ENCODE data around the gene FAM117B. TPM values are rescaled to one million over a fixed set of nuclear protein-coding genes. Genes with fewer than 3 reads are reported as not detected.

The FAM117B gene
- total RNA-seq, 1 experiment from 2014 or later, result 9.1 TPM

GRCh38 chr2:202700075-202700901 is 65.5 kb downstream of the FAM117B start:
- TF ChIP-seq ELF1 (IDR thresholded peaks at IDR 0.05; ENCODE audit: borderline replicate concordance, low read depth), result no peak
- H4K20me1 ChIP-seq (ENCODE audit: insufficient read depth), result no peaks in the 10 kb centered on the region
- no peak overlapping the region for H3K4me3 ChIP-seq (replicated peaks in 1 of 2; ENCODE audit: low read depth in 1 of 2, low read length in 2 of 2)
- ChIA-PET POLR2A (no interaction called here), RAD21 (ENCODE audit: low non-redundant PET in 1 of 2, low total read pairs in 2 of 2, uncharacterized antibody in 2 of 2, unreplicated experiment in 2 of 2) (no interaction called here), CTCF (no interaction called here)
- H3K4me1 ChIP-seq (ENCODE audit: control insufficient read depth in 1 of 2, insufficient read depth in 2 of 2, low read length in 2 of 2), result no peaks in the 10 kb centered on the region
- no peak overlapping the region for H3K9ac ChIP-seq (ENCODE audit: low read length)
- no peaks in the 10 kb centered on the region for H3K9me3 ChIP-seq (ENCODE audit: control insufficient read depth in 1 of 2, insufficient read depth in 1 of 2, low read depth in 1 of 2, low read length in 2 of 2)
- no peaks in the 10 kb centered on the region for H3K27me3 ChIP-seq (ENCODE audit: insufficient read depth, low read length)
- DNase-seq (ENCODE audit: low read depth, low spot score) (no peak), ATAC-seq (no peak)
- H3K4me2 ChIP-seq (ENCODE audit: low read length), result no peak overlapping the region
- H3K36me3 ChIP-seq (ENCODE audit: control insufficient read depth in 1 of 2, insufficient read depth in 2 of 2, low read length in 2 of 2), result no peaks in the 10 kb centered on the region
- no peak overlapping the region for H3K27ac ChIP-seq (ENCODE audit: low read depth, low read length)
- no peak overlapping the region for H2AFZ ChIP-seq (ENCODE audit: low read depth, low read length, poor library complexity, severe bottlenecking)
- H3K79me2 ChIP-seq (ENCODE audit: insufficient read depth, low read length), result no peaks in the 10 kb centered on the region
- H3K9me2 ChIP-seq (ENCODE audit: insufficient read depth), result no peaks in the 10 kb centered on the region
- intact Hi-C loops (cut with micrococcal nuclease), result no loop called here
- no TSS peak for BruUV-seq (replicated peaks)

GRCh38 chr2:202703091-202703490 is 68.3 kb downstream of the FAM117B start:
- Histone ChIP-seq H3K4me3 (replicated peaks in 1 of 2; ENCODE audit: low read depth in 1 of 2, low read length in 2 of 2) (no peak overlapping the region), H3K27ac (ENCODE audit: low read depth, low read length) (no peak overlapping the region), H3K4me1 (ENCODE audit: control insufficient read depth in 1 of 2, insufficient read depth in 2 of 2, low read length in 2 of 2) (no peaks in the 10 kb centered on the region), H3K36me3 (ENCODE audit: control insufficient read depth in 1 of 2, insufficient read depth in 2 of 2, low read length in 2 of 2) (no peaks in the 10 kb centered on the region), H3K4me2 (ENCODE audit: low read length) (no peak overlapping the region), H2AFZ (ENCODE audit: low read depth, low read length, poor library complexity, severe bottlenecking) (no peak overlapping the region), H3K9ac (ENCODE audit: low read length) (no peak overlapping the region), H4K20me1 (ENCODE audit: insufficient read depth) (no peaks in the 10 kb centered on the region), H3K27me3 (ENCODE audit: insufficient read depth, low read length) (no peaks in the 10 kb centered on the region), H3K9me3 (ENCODE audit: control insufficient read depth in 1 of 2, insufficient read depth in 1 of 2, low read depth in 1 of 2, low read length in 2 of 2) (no peaks in the 10 kb centered on the region), H3K79me2 (ENCODE audit: insufficient read depth, low read length) (no peaks in the 10 kb centered on the region), H3K9me2 (ENCODE audit: insufficient read depth) (no peaks in the 10 kb centered on the region)
- ATAC-seq (no peak), DNase-seq (ENCODE audit: low read depth, low spot score) (no peak)
- TF ChIP-seq REST (IDR thresholded peaks at IDR 0.05; ENCODE audit: low read depth) (no peak), CEBPB (IDR thresholded peaks at IDR 0.05; ENCODE audit: low read depth) (no peak), SRF (IDR thresholded peaks at IDR 0.05; ENCODE audit: low read depth) (no peak), SP1 (IDR thresholded peaks at IDR 0.05; ENCODE audit: low read depth) (no peak), SIN3A (IDR thresholded peaks at IDR 0.05; ENCODE audit: low read depth) (no peak), RAD21 (IDR thresholded peaks at IDR 0.05; ENCODE audit: low read depth) (no peak), EZH2phosphoT487 (IDR thresholded peaks at IDR 0.05; ENCODE audit: borderline replicate concordance) (no peak), ATF3 (IDR thresholded peaks at IDR 0.05) (no peak), TCF7L2 (IDR thresholded peaks at IDR 0.05; ENCODE audit: borderline replicate concordance, extremely low read depth, insufficient read depth, insufficient read length) (no peak)
- TF ChIP-seq, protein P1, sequence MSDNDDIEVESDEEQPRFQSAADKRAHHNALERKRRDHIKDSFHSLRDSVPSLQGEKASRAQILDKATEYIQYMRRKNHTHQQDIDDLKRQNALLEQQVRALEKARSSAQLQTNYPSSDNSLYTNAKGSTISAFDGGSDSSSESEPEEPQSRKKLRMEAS (IDR thresholded peaks at IDR 0.05), result no peak
- TF ChIP-seq, protein P2, sequence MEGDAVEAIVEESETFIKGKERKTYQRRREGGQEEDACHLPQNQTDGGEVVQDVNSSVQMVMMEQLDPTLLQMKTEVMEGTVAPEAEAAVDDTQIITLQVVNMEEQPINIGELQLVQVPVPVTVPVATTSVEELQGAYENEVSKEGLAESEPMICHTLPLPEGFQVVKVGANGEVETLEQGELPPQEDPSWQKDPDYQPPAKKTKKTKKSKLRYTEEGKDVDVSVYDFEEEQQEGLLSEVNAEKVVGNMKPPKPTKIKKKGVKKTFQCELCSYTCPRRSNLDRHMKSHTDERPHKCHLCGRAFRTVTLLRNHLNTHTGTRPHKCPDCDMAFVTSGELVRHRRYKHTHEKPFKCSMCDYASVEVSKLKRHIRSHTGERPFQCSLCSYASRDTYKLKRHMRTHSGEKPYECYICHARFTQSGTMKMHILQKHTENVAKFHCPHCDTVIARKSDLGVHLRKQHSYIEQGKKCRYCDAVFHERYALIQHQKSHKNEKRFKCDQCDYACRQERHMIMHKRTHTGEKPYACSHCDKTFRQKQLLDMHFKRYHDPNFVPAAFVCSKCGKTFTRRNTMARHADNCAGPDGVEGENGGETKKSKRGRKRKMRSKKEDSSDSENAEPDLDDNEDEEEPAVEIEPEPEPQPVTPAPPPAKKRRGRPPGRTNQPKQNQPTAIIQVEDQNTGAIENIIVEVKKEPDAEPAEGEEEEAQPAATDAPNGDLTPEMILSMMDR (IDR thresholded peaks at IDR 0.05 in 2 of 3, conservative IDR thresholded peaks at IDR 0.05 in 1 of 3; ENCODE audit: borderline replicate concordance in 1 of 3, insufficient read depth in 1 of 3, low read depth in 2 of 3, low read length in 2 of 3), result no peak
- ChIA-PET POLR2A (no interaction called here), RAD21 (ENCODE audit: low non-redundant PET in 1 of 2, low total read pairs in 2 of 2, uncharacterized antibody in 2 of 2, unreplicated experiment in 2 of 2) (no interaction called here), CTCF (no interaction called here)
- intact Hi-C loops (cut with micrococcal nuclease), result no loop called here
- no TSS peak for BruUV-seq (replicated peaks)
